GM21367 (cell line): ENCODE results near the gene KERA.

Experiments
- ATAC-seq: cut with Tn5 transposase; IDR thresholded peaks from one replicate; pipeline ENCODE4 v1.9.1; 2021; ENCODE audit not compliant: unreplicated experiment

KERA gene

GRCh38 chr12:91017511-91018263 is 40.1 kb downstream of the KERA start:
- no peak for ATAC-seq

- ATAC-seq: no peak
These were observed 40.8 kb downstream of the KERA start for GRCh38 chr12:91017043-91017442.

- ATAC-seq: peak; percentile 81
These were observed 48.4 kb downstream of the KERA start for GRCh38 chr12:91009319-91009950.

- ATAC-seq: peak; percentile 84
These were observed 50.1 kb downstream of the KERA start for GRCh38 chr12:91007531-91008290.

GRCh38 chr12:91004872-91005271 is 53.0 kb downstream of the KERA start, which contains the start of gene EPYC:
EPYC (minus strand) TSS chr12:91004972; CDS start chr12:91002565, 2,407 bp downstream.
- no peak for ATAC-seq

- ATAC-seq: no peak
These were observed 54.1 kb downstream of the KERA start for GRCh38 chr12:91003737-91004136.

GRCh38 chr12:91001306-91001705 is 56.5 kb downstream of the KERA start:
- ATAC-seq: no peak
